Fibroblast of villous mesenchyme (primary cell): ENCODE results near the gene ST8SIA5. TPM values are rescaled to one million over a fixed set of nuclear protein-coding genes. Genes with fewer than 3 reads are reported as not detected.

Experiments used
- DNase-seq: peaks from one replicate; pipeline ENCODE4 v3.0.0-alpha.2; 2010; ENCODE audit warnings: low read depth
- H3K4me3 ChIP-seq: 2 replicates; pipeline ENCODE4 v1.5.1; 2011; ENCODE audit warnings: low read depth, mild to moderate bottlenecking, low read length
- total RNA-seq: library from RNA; depleted of rRNA; stranded (reverse); fragments of >200 nt; gene quantifications from 2 replicates; pipeline ENCODE4 v1.2.3, GENCODE V29; 2012
- TF ChIP-seq, protein P1 (sequence below): IDR thresholded peaks from 2 replicates; pipeline ENCODE4 v1.5.1; 2012; ENCODE audit warnings: low read depth, mild to moderate bottlenecking, low read length; ENCODE audit not compliant: insufficient read depth

ST8SIA5 gene
- total RNA-seq, 1 donor, result not detected

DNA sequence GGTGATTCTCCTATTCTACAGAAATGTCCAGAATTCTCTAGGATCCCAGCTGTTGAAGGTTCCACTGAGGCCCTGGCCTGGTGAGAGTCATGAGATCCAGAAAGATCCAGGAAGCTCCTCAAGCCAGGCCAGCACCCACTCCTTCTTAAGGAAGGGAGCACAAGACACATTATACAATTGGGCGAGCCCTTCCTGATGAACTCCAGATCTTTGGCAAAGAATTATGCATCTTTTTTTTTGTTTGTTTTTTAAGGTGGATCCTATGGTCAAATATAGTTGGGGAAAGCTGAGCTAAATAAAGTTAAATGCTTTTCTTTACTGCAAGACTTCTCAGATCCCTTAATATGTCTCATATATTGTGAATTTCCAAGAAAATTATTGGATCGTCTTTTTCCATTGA lies 62.9 kb downstream of the ST8SIA5 start:
- no peak for DNase-seq
- no peak overlapping the region for H3K4me3 ChIP-seq
- TF ChIP-seq, protein P1, sequence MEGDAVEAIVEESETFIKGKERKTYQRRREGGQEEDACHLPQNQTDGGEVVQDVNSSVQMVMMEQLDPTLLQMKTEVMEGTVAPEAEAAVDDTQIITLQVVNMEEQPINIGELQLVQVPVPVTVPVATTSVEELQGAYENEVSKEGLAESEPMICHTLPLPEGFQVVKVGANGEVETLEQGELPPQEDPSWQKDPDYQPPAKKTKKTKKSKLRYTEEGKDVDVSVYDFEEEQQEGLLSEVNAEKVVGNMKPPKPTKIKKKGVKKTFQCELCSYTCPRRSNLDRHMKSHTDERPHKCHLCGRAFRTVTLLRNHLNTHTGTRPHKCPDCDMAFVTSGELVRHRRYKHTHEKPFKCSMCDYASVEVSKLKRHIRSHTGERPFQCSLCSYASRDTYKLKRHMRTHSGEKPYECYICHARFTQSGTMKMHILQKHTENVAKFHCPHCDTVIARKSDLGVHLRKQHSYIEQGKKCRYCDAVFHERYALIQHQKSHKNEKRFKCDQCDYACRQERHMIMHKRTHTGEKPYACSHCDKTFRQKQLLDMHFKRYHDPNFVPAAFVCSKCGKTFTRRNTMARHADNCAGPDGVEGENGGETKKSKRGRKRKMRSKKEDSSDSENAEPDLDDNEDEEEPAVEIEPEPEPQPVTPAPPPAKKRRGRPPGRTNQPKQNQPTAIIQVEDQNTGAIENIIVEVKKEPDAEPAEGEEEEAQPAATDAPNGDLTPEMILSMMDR, result no peak

DNA sequence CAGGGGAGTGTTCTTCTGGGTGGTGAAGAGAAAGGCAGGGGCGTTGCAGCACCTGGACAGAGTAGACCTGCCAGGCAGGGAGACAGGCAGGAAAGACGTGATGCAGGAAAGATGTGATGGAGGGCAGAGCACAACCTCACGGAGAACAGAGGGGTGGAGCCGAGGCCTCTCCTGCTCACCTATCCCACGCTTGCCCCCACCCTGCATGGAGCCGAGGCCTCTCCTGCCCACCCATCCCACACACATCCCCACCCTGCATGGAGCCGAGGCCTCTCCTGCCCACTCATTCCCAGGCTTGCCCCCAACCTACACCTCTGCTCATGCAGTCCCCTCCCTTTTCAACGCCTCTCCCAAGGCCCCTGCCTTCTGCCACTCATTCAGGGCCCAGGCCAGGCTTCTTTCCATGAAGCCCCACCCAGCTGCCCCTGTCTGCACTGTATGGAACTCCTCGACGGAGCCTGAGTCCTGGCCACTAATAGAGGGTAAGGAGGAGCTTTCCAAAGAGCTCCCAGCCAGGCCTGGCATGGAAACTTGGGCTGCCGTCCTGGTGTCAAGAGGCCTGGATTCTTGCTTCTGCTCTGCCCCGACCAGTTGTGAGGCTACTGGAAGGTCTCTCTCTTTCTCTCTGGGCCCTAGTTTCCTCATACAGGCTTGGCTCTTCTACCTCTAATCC lies 67.9 kb downstream of the ST8SIA5 start:
- H3K4me3 ChIP-seq, result no peak overlapping the region
- TF ChIP-seq, protein P1, result no peak
- DNase-seq, result no peak

DNA sequence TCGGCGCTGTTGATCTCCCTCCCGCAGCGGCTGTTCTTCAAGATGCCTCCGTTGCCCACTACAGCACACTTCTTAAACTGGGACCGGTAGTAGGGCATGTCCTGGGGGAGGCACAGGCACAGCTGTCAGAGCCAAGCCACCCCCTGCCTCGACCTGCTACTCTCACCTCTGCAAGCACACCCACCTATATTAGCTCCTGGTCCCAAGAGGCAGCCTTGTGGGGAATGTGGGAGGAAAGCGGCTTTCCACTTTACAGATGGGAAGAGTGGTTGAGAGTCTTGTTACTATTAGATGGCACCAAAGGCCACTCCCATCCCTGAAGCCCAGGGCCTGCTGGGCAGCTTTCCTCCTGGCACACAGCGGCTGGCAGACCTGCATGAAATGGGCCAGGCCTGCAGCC lies 70.7 kb downstream of the ST8SIA5 start:
- DNase-seq, result no peak
- no peak overlapping the region for H3K4me3 ChIP-seq
- TF ChIP-seq, protein P1, result no peak

DNA sequence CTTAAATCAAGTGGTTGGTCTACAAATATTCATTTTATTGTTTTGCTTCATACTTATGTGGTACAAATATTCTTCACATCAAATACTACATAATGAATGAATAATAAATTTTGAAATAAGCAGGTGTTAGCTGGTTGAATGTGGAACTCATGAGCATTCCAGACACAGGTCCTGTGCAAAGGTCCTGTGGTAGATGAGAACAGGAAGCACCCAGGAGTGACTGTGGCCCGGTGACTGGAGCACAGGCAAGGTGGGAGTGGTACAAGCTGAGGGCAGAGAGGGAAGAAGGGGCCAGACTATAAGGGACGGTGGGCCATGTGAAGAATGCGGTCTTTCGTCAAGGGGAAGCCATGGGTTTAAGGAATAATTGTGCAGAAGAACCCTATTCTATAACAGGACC lies 73.6 kb downstream of the ST8SIA5 start:
- no peak for DNase-seq
- H3K4me3 ChIP-seq, result no peak overlapping the region
- TF ChIP-seq, protein P1, result no peak

DNA sequence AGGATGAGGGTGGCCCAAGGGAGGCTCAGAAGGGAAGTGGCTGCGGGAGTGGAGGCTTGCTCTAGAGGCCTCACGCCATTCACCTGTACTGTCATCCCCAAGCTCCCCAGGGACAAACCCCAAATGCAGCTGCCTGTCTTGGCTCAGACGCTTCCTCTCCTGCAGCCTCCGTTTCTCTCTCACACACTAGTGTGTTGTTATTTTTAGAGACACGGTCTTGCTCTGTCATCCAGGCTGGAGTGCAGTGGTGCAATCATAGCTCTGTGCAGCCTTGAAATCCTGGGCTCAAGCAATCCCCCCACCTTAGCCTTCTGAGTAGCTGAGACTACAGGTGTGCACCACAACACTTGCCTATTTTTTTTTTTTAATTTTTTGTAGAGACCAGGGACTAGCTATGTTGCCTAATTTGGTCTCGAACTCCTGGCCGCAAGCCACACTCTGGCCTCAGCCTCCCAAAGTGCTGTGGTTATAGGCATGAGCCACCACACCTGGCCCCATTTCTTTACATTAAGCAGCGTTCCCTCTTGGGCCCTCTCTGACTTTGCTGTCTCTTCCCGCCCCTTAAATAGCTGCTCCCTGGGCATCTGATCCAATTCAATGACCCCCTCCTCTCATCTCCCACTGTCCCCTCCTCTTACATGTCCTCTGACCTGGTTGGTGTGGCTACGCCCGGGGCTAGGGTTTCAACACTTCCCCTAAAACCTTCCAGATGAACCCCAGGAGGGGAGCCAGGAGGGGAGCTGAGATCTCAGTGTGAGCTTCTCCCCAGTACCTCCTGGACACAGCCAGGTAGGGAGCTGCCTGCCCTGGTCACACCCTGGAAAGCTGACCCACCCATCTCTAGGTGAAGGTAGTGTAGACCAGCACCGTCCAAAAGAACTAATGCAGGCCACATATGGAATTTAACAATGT lies 75.8 kb downstream of the ST8SIA5 start:
- no peak for DNase-seq
- TF ChIP-seq, protein P1, result no peak
- H3K4me3 ChIP-seq, result no peak overlapping the region

DNA sequence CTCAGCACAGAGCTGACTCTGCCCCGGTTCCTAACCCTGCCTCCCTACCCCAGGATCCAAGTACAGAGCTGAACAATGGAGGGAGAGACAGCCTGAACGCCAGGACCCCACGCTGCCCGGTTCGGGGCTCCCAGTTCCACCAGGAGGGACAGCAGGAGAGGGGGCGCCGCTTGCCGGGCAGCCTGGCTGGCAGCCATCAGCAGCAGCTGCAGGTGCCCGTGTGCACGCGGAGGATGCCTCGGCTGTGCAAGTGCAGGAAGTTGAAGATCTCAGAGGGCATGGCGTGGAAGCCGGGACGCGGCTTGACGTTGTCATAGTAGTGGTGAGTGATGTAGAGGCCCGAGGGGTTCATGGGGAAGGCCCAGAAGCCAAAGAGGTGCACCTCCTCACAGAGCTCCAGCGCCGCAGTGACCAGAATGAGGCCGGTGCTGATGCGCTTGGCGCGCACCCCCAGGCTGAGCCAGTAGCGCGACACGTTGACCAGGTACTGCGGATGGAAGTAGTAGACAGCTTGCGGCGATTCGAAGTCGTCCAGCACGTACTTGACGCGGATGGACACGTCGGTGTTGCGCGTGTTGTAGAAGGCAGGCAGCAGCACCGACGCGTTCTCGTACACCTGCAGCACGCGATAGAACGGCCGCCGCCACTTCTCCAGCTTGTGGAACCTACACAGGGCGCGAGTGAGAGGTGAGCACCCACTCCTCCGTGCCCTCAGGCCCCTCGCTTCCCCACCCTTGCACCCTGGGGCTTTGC lies 76.8 kb downstream of the ST8SIA5 start:
- TF ChIP-seq, protein P1, result no peak
- no peak for DNase-seq
- H3K4me3 ChIP-seq, result no peak overlapping the region
